ENCODE data around the gene LRRFIP1.
"Not testable (repeated sequence)": the region's sequence is repeated elsewhere in the genome, so short reads cannot be mapped to it uniquely, and the experiment has no call there.

Gene LRRFIP1

GRCh38 chr2:237597196-237598145, 29.9 kb upstream of the LRRFIP1 start:
- no peak for DNase-seq

DNA sequence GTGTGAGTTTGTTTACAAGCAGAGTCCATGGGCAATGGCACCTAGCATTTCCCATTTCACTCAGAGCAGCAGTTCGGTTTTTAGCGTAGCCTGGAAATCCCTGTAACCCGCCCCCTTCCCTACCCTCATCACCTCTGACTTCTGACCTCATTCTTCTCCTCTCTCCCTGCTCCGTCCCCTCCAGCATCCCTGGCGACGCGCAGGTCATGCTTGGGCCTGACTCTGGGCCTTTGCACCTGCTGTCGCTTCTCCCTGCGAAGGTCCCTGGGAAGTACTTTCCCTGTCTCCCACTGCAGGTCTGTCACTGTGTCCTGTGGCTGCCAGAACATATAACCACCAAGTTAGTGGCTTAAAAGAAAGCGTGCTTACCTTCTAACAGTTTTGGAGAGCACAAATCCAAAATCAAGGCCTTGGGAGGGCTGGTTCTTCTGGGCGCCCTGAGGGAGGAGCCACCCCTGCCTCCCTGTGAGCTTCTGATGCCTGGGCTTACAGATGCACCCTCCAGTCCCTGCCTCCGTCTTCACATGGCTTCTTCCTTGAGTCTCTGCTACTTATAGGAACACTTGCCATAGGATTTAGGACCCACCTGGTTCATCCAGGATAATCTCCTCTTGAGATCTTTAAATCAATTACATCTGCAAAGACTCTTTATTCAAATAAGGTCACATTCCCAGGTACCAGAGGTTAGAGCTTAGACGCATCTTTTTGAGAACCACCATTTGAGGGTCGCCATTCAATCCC, 28.7 kb upstream of the LRRFIP1 start:
- no peak for DNase-seq

DNA sequence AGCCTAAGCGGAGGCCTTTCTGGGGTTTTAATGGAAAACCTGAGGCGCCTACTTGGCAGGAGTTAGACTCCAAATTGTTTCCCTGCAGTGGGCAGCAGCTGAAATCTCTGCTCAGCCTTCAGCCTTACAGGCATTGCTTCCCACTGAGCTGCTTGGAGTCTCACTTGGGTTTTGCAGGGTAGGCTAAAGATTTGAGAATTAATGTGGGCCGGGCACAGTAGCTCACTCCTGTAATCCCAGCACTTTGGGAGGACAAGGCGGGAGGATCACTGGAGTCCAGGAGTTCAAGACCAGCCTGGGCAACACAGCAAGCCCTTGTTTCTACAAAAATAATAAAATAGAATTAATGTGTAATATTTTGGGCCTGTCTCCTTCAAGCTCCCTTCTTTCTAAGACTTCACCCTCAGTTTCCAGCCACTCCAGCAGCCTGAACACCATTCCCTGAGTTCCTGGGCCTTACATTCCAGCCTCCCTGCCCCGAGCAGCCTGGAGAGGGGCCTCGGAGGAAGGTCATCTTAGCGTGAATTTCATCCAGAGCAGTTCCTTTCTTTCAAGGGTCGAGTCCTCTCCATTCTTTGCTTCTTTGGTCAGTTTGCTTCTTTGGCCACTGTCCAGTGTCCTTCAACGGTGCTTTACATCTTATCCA, 27.8 kb upstream of the LRRFIP1 start:
- no peak for DNase-seq

DNA sequence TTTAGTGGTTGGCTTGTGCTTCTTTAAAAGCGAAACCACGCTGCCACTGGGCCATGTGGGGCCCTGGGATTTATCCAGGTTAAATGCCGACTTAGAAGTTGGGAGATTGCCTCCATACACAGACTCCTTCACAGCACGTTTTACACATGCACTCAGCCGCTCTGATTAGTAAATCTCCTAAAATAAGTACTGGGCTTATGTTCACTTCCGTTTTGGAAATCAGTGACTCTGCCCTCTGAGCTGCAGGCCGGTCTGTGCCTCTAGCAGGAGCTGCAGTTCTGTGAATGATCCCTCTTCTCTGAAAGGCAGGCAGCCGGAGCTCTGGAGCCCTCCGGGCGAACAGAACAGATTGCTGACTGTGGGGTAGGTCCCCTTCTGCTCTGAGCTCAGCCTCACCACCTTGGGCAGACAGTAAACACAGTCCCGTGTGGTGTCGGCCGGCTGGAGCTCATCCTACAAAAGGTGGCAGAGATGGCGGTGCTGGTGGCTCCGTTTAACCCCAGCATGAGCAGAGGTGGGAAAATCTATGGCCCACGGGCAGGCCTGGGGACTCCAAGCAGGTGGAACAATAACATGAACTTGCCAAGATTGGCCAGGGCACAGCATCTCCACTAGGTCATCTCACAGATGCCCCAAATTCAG, 27.1 kb upstream of the LRRFIP1 start:
- no peak for DNase-seq

DNA sequence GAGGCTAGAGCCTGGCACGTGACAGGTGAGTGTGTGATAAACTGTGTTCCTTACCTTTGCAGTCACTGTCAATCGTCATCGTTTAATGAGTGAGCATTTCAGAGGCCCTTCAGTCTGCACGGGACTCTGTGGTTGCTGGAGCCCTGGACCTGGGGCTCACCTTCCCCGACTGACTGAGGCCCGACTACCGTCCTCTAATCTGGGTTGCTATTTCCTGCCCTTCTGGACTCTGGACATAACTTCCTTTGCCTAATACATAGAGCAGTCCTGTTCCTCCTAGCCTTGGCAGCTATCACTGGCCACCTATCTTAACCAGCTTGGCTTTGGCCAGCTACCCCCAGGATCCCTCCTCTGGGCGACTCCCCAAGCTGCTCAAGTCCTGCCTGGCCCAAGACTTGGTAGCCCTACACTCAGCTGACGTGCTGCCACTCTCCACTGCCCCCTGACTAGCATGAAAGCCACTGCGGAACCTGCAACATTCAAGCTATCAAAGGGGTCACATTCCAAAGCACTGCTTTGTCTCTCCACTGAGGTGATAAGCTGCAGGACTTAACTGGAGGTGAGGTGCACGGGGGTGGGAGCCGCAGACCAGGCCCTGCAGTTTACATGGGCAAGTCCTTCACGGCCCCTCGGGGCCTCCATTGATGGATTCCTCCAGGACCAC, 25.8 kb upstream of the LRRFIP1 start:
- DNase-seq = no peak

DNA sequence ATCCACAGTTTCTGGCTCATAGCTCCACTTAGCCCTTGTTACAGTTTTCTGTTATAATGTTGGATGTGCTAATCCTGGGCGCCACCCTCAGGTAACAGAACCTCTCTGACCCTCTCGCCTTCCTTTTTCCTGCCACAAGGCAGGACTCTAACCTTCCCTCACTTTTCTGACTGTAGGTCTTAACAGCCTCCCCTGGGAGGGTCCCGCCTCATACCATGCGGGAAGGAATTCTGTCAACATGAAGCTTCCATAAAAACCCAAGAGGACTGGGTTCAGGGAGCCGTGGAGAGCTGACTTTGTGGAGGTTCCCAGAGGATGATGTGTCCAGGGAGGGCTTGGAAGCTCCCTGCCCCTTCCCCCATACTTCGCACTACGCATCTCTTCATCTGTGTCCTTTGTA, 25.0 kb upstream of the LRRFIP1 start:
- DNase-seq = no peak

DNA sequence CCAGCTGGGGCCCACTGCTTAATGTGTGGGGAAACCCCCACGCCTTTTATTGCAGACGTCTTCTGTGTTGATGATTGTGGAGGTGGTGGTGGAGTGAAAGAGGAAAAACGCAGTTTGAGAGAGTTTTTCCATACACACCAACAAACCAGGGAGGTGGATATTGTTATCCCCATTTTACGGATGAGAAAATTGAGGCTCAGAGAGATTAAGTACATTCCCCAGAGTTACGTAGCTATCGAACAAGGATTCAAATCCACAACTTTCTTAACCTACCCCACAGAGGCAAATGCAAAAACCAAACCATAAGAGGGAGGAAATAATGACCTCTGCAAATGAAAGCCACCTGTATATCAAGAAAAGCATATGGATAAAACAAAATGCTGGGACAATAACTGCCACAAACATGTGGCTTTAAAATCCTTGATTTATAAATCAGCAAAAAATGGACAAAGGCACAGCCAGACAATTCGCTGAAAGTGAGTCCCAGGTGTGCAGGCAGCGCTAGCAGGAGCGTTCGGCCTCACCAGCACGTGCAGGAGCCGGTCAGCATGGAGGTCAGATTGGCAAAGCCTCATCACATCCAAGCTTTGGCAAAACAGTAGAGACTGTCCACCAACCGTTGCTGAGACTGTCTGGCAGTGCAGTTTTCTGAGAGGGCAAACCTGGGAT, 24.2 kb upstream of the LRRFIP1 start:
- no peak for DNase-seq

DNA sequence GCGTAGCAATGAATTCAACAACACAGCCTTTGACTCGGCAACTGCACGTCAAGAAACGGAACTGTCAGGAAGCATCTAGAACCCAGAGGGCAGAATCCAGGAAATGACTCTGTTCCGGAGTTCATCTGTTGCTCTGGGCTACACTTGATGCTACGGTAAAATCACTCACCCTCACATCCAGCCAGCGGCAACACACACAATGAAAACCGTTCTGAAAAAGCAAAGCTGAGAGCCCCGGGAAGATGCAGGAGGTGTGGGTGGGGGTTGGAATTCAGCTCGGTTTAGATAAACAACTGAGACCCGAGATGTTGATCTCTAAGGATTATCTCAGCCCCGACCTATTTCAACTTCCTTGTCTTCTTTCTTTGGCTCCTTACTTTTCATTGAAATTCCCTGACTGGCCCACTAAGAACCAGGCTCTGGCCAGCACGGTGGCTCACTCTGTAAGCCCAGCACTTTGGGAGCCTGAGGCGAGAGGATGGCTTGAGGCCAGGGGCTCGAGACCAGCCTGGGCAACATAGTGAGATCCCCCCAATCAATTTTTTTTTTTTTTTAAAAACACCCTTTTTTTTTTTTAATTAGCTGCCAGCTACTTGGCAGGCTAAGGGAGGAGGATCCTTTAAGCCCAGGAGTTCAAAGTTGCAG, 23.5 kb upstream of the LRRFIP1 start:
- DNase-seq = peak; percentile 24 to 61

- DNase-seq = no peak
Observed at GRCh38 chr2:237604391-237604790, 23.0 kb upstream of the LRRFIP1 start.

DNA sequence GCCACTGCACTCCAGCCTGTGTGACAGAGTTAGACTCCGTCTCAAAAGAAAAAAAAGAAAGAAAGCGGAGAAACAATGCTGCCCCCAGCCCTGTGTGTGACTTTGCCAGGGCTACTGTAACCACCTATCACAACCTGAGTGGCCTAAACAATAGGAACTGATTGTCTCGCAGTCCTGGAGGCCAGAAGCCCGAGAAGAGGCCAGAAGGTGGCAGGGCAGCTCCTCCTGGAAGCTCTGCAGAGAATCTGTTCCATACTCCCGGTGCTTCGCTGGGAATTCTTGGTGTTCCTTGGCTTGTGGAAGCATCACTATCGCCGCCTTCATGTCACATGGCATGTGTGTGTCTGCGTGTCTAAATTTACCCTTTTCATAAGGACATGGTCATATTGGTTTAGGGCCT, 22.4 kb upstream of the LRRFIP1 start:
- no peak for DNase-seq

GRCh38 chr2:237606522-237606921, 20.9 kb upstream of the LRRFIP1 start:
- not testable (repeated sequence) for DNase-seq

DNA sequence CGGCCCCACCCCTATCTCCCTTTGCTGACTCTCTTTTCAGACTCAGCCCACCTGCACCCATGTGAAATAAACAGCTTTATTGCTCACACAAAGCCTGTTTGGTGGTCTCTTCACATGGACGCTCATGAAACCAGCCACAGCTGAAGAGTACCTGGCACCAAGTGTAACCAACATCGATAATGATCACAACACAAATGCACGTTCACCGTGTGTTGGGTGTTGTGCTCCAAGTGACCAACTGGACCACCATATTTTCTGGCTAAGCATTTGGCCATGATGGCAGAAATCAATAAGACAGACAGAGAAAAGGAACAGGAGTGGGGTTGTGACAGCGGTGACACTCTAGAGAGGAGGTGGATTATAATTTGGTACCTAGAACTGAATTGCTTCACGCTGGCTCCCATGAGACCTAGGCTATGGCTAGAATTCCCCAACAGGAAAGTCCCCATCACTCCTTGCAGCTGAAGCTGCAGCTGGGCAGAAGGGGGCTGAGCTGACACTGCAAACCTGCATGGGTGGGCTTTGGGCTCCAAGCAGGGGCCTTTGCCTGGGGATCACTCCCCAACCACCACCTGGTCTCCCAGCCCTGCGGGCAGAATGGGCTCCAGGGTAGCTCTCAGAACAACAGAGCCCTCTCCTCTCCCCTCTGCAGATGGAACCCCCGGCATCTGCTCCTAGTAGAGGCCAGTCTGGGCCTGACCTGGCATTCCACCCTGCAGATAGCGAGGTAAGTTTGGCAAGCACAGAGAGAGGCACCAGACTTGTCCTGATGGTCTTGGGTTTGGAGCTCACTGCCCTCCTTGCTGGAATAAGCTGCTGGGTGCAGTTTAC, 14.6 kb upstream of the LRRFIP1 start:
- DNase-seq = no peak

DNA sequence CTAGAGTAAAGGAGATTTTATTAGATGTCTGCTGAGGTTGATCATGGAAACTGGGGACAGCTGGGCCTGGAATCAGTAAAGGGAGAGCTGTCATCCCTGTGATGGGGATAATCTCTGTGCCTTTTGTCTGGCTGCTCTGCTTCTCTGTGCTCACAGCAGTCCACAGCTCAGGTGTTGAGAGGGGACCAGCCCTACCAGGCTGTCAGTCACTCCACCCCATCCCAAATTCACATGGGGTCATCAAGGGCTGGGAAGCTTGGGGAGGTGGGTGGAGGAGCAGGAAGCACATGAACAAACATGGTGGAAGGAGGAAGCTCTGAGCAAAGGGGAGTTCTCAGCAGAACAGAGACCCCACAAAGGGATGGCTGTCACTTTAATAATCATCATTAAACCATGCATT, 13.7 kb upstream of the LRRFIP1 start:
- no peak for DNase-seq

DNA sequence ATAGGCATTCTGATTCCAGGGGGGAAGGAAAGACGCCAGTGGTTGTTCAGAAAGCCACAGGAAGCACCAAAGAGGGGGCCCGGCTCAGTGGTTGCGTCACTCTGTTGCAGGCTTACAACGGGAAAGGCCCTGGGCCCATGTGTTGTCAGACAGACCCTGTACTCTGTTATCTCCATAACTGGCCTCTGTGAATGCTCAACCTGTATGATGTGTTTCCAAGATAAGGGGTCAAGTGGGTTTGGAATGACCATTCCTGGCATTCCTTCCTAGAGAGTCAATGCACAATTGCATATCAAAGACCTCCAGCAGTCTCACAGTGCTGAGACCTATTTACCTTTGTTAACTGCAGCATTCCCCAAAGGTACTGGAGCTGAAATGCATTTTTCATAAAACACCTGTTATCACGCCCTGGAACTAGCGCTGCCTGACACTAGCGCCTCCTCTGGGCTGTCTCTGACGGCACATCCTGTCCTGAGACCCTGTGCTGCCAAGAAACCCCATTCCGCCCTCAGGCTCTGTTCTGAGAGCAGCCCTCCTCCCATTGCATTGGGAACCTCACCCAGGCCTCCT, 13.2 kb upstream of the LRRFIP1 start:
- peak in 1 of 2 donors; percentile 10 for DNase-seq

DNA sequence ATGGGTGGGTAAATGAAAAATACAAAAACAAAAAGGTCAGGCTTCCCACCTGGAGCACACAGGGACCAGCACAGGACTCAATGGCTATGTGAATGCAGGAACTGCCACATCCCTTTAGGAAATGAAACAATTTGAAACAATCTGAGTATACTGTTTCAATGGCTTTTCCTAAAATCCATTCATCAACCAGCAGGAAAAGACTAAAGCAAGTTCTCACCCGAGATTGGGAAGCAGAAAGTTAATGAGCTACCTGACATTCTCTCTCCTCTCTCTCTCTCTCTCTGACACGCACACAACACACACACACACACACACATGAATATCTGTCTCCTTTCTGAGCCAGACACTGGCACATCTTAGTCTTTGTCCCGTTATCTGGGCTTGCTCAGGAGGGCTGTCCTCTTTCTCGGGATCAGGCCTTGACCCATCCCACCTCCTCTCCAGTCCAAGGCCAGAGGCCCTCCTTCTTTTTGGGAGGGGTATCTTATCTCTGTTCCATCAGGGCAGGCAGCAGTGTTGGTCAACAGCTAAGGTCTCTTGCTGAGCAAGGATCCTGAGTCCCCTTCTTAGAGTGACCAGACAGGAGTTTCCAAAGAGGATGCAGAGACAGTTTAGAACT, 11.6 kb upstream of the LRRFIP1 start:
- DNase-seq = no peak

- DNase-seq = no peak
Observed at GRCh38 chr2:237616373-237616733, 11.0 kb upstream of the LRRFIP1 start.

GRCh38 chr2:237616734-237617586, 10.4 kb upstream of the LRRFIP1 start:
- no peak for DNase-seq

DNA sequence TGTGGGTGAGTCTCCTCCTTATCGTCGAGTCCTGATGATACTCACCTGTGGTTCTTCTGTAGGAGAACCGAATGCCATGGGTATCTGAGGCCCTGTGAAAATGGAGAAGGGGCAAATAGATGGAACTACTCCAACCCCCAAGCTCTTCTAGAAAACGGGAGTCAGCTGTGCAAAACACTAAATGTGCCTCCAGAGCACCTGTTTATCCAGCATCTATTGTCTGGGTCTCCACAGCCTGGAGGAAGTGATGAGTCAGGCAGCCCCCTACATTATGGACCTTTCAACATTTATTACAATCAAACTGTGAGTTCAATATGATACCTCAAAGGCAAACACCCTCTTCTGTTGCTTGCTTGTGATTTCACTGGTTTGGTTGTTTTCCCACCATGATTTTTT, 9.8 kb upstream of the LRRFIP1 start:
- no peak for DNase-seq

GRCh38 chr2:237618449-237618848, 8.9 kb upstream of the LRRFIP1 start:
- DNase-seq = no peak
